ENCODE data around the gene NSD1.

The NSD1 gene, protein sequence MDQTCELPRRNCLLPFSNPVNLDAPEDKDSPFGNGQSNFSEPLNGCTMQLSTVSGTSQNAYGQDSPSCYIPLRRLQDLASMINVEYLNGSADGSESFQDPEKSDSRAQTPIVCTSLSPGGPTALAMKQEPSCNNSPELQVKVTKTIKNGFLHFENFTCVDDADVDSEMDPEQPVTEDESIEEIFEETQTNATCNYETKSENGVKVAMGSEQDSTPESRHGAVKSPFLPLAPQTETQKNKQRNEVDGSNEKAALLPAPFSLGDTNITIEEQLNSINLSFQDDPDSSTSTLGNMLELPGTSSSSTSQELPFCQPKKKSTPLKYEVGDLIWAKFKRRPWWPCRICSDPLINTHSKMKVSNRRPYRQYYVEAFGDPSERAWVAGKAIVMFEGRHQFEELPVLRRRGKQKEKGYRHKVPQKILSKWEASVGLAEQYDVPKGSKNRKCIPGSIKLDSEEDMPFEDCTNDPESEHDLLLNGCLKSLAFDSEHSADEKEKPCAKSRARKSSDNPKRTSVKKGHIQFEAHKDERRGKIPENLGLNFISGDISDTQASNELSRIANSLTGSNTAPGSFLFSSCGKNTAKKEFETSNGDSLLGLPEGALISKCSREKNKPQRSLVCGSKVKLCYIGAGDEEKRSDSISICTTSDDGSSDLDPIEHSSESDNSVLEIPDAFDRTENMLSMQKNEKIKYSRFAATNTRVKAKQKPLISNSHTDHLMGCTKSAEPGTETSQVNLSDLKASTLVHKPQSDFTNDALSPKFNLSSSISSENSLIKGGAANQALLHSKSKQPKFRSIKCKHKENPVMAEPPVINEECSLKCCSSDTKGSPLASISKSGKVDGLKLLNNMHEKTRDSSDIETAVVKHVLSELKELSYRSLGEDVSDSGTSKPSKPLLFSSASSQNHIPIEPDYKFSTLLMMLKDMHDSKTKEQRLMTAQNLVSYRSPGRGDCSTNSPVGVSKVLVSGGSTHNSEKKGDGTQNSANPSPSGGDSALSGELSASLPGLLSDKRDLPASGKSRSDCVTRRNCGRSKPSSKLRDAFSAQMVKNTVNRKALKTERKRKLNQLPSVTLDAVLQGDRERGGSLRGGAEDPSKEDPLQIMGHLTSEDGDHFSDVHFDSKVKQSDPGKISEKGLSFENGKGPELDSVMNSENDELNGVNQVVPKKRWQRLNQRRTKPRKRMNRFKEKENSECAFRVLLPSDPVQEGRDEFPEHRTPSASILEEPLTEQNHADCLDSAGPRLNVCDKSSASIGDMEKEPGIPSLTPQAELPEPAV (N-terminal part only)
- 292 to 301 reads per million in 2 donors for total RNA-seq

DNA sequence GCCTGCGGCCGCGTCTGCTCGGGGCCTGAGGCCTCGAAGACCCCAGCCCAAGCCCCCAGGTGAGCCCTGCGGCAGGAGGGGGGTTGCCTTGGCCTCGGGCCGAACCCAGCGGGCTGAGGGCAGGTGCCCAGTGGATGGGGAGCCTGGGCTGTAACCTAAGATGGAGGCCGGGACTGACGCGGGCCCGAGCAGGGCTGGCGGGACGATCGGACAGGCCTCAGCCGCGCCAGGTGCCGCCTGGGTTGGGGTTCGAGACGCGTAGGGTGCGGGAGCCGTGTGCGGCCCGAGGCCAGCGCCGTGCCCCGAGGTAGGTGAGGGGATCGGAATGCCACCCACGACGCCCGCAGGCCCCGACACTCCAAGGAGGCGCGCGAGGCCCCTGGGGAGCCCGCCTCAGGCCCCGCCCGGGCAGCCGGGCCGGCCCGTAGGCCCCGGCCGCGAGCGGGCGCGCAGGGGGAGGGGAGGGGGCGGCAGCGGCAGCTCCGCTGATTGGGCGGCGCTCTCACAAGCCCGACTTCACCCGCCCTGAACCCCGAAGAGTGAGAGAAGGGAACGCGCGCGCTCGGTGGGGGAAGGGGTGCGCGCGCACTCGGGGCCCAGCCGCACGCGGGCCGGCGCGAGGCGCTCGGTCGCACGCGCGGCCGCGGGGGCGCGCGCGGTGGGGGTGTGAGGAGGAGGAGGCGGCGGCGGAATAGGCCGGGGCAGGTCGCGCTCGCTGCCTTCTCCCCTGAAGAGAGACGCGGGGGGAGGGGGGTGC lies at the start of gene NSD1:
Gene NSD1 (plus strand): TSS at position 678 of the 757 bp plus-strand sequence. CDS start 1,331 bp downstream, outside the sequence.
- peak; percentile 83 for DNase-seq

DNA sequence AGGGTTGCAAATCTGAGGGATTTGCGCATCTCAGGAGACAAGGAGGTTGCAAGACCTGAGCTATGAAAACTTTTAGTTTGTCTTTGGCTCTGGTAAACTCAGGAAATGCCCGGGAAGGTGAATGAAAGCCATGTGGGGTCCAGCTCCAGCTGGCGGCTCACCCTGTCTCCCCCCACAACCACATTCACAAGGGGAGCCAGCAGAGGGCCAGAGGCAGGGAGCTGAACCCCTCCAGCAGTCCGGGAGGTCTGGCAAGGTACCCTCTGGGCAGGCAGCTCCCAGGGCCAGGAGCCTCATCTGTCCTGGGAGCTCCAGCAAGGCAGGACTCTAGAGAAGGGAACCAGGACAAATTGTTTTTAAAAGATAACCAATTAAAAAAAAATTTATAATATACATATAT lies 49.4 kb upstream of the NSD1 start:
- DNase-seq: no peak

DNA sequence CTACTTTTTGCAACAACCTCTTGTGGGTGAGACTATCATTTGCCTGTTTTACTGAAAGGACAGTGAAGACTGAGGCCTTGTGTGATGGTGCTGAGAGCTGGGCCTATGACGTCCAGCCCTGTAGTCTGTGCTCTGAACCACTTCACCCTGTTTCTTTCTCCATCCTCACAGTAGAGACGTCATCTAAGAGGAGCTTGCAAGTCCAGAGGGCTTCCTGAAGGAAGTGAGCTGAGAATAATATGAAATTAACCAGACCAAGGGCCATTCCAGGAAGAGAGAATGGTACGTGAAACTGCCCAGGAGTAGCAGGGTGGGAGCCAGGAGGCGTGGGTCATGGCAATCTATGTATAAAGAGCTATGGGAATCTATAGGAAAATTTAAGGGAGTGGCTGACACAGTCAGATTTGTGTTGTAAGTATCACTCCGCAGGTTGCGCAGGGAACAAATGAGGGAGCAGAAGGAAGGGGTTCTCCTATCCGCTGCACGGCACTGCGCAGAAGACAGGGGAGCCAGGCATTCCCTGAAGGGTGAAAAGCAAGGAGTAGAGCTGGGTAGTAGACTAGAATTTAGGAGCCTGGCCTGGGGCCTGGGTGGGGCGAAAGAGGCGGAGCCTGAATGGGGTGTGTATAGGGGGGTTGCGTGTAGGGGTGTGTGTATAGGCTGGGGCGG lies 47.5 kb upstream of the NSD1 start:
- DNase-seq: no peak

DNA sequence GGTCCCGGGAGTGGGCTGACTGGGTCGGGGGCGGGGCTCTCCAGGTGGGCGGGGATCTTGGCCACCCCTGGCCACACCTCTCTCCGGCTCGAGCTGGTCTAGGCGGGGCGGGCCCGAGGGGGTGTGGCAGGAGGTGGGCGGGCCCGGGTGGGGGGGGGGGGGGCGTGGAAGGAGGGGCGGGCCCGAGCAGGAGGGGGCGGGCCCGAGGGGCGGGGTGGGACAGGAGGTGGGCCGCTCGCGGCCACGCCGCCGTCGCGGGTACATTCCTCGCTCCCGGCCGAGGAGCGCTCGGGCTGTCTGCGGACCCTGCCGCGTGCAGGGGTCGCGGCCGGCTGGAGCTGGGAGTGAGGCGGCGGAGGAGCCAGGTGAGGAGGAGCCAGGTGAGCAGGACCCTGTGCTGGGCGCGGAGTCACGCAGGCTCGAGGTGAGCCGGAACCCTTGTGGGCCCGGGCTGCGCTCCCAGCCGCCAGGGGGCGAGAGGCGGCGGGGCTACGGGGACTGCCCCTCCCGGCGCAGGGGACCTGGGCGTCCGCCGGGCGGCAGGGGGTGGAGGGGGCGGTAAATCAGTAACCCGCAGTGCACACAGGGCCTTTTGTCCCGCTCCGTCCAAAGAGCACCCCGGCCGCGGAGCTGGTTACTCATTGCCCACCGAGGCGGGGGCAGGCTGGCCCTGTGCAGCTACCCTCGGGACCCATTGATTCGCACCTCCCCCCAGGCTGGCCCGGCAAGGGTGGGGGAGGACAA lies 46.7 kb upstream of the NSD1 start, which contains the start of gene FGFR4:
Gene FGFR4 (plus strand): TSS at position 262 of the 744 bp plus-strand sequence. CDS start 2,688 bp downstream, outside the sequence.
- DNase-seq: peak; percentile 48

DNA sequence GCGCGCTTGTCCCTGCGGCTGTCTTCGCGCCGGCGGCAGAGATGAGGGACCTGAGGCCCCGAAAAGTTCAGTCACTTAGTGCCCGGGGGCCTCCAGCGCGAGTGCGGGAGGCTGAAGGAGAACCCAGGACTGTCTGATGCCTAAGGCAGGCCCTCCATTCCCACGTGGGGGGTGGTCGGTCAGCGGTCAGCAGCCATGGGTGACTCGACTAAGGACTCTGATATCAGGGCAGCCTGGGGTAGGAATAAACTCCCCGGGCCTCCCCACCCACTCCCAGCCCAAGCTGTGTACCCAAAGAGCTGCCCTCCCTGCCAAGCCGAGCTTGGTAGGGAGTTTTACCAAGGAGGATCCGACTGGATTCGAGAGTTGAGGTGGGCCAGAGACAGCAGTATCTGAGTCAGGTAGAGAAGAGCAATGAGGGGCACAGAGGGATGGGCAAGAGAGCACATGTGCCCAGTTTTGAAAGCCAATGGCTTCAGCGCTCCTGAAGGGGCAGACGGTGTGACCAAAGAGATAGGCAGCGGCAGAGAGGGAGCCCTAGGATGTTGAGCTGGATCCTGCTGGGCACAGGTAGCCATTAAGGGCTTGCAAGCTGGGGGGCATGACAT lies 46.1 kb upstream of the NSD1 start:
- DNase-seq: no peak

DNA sequence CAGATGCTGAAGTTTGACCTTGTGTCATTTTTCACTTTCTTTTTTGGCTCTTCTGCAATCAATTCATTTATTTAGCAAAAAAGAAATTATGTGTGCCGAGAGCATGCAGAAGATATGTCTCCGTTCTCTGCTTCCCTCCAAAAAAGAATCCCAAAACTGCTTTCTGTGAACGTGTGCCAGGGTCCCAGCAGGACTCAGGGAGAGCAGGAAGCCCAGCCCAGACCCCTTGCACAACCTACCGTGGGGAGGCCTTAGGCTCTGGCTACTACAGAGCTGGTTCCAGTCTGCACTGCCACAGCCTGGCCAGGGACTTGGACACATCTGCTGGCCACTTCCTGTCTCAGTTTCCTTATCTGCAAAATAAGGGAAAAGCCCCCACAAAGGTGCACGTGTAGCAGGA lies 44.4 kb upstream of the NSD1 start:
- DNase-seq: no peak

DNA sequence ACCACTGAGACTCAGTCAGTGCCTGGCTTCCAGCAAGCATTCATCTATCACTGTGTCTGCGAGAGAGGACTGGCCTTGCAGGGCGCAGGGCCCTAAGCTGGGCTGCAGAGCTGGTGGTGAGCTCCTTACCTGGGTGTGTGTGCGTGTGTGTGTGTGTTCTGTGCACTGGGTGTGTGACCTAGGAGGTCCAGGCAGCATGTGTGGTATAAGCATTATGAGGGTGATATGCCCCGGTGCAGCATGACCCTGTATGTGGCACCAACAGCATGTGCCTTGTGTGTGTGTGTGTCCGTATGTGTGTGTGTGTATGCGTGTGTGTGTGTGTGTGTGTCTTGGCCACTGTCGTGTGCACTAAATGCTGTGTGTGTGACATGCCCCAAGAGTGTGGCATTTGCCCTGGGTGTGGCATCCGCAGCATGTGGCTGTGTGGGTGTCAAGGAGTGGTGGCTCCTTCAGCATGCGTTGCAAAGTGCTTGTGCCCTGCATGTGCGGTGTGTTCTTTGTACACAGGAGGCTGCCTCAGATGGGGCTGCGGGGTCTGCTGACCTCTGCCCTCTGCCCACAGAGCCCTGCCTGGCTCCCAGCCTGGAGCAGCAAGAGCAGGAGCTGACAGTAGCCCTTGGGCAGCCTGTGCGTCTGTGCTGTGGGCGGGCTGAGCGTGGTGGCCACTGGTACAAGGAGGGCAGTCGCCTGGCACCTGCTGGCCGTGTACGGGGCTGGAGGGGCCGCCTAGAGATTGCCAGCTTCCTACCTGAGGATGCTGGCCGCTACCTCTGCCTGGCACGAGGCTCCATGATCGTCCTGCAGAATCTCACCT lies 43.5 kb upstream of the NSD1 start:
- DNase-seq: no peak

DNA sequence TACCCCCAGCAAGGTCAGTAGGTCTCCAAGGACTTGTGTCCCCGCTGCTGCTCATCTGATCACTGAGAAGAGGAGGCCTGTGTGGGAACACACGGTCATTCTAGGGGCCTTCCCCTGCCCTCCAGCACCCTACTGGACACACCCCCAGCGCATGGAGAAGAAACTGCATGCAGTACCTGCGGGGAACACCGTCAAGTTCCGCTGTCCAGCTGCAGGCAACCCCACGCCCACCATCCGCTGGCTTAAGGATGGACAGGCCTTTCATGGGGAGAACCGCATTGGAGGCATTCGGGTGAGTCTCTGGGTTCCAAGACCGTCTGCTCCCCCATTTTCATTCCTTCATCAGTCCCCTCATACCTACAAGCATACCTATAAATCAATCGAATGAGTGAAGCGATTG lies 42.8 kb upstream of the NSD1 start:
- DNase-seq: no peak

DNA sequence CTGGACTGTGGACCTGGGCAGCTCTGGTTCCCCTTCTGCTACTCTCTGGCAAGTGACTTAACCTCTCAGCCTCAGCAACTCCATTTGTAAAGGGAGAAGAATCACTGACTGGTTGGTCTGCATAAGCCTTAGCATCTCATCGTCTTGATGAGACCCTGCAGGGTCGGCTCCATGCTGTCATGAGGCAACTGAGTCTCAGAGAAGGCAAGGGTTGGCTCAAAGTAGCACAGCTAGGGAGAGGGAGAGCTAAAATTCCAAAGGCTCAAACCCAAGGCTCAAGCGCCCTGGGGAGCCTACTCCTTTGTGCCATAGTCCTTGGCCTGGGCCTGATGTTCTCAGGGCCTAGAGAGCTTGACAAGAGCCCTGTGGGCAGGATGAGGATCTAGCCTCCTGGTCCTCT lies 42.3 kb upstream of the NSD1 start:
- DNase-seq: no peak

DNA sequence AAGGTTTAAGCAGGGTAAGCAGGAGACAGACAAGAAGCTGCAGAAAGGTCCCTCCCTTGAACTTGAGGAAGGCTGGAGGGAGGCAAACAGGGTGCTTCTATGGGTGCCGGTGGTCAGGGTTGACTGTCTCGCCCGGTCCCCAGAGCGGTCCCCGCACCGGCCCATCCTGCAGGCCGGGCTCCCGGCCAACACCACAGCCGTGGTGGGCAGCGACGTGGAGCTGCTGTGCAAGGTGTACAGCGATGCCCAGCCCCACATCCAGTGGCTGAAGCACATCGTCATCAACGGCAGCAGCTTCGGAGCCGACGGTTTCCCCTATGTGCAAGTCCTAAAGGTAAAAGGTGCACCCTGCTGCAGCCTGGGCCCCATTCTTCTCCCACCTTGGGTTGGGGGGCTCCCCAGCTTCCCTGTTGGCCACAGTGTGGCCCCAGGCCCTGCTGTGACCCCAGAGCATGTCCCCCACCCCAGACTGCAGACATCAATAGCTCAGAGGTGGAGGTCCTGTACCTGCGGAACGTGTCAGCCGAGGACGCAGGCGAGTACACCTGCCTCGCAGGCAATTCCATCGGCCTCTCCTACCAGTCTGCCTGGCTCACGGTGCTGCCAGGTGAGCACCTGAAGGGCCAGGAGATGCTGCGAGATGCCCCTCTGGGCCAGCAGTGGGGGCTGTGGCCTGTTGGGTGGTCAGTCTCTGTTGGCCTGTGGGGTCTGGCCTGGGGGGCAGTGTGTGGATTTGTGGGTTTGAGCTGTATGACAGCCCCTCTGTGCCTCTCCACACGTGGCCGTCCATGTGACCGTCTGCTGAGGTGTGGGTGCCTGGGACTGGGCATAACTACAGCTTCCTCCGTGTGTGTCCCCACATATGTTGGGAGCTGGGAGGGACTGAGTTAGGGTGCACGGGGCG lies 41.1 kb upstream of the NSD1 start:
- DNase-seq: no peak

DNA sequence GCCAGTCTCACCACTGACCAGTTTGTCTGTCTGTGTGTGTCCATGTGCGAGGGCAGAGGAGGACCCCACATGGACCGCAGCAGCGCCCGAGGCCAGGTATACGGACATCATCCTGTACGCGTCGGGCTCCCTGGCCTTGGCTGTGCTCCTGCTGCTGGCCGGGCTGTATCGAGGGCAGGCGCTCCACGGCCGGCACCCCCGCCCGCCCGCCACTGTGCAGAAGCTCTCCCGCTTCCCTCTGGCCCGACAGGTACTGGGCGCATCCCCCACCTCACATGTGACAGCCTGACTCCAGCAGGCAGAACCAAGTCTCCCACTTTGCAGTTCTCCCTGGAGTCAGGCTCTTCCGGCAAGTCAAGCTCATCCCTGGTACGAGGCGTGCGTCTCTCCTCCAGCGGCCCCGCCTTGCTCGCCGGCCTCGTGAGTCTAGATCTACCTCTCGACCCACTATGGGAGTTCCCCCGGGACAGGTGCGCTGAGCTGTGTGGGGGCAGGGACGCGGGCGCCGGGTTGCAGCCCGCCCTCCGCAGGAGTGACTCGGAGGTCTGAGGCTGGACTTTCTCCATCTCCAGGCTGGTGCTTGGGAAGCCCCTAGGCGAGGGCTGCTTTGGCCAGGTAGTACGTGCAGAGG lies 40.4 kb upstream of the NSD1 start:
- no peak for DNase-seq

DNA sequence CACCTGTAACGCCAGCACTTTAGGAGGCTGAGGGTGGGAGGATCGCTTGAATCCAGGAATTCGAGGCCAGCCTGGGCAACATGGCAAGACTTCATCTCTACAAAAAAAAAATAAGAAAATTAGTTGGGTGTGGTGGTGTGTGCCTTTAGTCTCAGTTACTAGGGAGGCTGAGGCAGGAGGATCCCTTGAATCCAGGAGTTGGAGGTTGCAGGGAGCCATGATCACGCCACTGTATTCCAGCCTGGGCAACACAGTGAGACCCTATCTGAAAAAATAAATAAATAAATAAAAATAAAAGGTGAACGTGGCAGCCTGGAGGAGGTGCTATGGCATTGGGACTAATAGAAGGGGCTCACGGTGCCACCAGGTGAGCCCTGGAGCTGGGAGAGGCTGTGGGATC lies 39.8 kb upstream of the NSD1 start:
- no peak for DNase-seq

DNA sequence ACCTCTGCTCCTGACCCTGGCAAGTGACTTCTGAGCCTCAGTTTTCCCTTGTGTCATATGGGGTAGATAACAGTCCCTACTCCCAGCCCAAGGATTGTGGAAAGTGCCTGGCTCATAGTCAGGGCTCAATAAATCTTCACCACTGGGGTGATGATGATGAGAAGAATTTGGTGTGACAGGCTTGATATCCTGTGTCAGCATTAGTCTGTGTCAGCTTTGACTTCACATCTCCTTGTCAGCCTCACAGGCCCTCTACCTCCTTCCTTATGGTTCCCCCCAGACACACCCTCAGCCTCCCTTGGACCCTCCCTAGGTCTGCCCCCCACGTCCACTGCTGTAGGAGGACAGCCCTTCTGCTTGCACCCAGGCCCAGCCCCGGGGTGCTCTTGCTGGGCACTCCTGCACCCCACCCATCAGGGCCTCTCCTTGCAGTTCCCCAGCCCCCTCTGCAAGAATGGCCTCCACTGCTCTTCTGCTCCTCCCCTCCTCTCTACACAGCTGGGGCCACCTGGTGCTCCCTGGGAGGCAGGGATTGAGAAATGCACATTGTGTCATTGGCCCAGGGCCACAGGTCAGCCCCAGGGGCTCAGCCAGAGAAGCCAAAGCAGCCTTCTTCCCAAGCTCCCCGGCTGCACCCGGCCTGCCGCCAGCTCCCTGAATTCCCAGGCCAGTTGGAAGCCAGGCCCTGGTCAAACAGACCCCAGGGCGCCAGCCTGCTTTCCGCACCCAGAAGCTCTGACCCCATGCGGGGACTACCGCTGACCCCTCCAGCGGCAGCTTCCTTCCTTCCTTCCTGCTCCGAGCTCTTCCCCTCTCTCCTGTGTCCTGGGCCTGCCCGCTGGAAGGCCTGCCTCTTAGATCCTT lies 39.1 kb upstream of the NSD1 start:
- DNase-seq: no peak

DNA sequence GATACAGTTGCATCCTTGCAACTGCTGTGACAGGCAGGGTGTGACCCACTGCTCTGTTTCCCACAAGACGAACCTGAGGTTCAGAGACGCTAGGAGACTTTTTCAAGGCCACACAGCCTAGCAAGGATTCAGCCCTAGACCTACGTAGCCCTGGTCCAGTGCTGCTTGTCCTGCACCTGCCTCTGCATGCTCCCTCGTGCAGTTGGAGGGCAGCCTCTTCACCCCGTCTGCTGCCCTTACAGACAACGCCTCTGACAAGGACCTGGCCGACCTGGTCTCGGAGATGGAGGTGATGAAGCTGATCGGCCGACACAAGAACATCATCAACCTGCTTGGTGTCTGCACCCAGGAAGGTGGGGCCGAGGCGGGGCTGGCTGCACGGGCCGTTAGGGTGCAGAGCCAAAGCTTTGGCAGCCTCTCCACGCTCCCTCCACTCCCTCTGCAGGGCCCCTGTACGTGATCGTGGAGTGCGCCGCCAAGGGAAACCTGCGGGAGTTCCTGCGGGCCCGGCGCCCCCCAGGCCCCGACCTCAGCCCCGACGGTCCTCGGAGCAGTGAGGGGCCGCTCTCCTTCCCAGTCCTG lies 38.4 kb upstream of the NSD1 start:
- DNase-seq: no peak

DNA sequence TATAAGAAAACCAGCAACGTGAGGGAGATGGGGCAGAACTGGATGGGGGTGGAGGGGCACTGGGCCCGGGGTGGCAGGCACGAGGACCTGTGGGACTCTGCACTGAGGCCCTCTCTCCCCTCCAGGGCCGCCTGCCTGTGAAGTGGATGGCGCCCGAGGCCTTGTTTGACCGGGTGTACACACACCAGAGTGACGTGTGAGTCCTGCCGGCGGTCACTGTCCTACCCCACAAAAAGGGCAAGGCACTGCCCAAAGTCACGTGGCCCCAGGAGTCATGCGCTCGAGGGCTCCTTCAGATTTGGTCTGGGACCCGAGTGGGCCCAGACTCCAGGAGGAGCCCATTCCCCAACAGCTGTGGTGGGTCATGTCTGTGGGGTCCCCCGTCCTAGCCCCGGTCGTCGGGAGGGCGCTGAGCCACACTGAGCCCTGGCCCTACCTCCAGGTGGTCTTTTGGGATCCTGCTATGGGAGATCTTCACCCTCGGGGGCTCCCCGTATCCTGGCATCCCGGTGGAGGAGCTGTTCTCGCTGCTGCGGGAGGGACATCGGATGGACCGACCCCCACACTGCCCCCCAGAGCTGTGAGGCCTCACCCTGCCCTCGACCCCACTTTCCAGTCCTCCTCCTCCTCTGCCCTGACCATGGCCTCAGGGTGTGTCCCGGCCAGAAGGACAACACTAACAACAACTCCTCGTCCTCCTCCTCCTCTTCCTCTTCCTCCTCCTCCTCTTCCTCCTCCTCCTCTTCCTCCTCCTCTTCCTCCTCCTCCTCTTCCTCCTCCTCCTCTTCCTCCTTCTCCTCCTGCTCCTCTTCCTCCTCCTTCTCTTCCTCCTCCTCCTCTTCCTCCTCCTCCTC lies 37.2 kb upstream of the NSD1 start:
- DNase-seq: no peak

All from activated gamma-delta T cell (primary cell).